Motor neuron (in vitro differentiated cells): ENCODE data around the gene DCAF4L1. TPM values are rescaled to one million over a fixed set of nuclear protein-coding genes. Genes with fewer than 3 reads are reported as not detected.
A peak's percentile ranks its signal among the peaks of the same experiment; 100 is the strongest.

Source experiments
- ATAC-seq, 8 experiments: fragments of 200-7000 bp; cut with Tn5 transposase; replicated peaks in 6 of 8; 2 replicates each; pipeline ENCODE4 v1.8.0; 2021; ENCODE audit warnings: mild to moderate bottlenecking in 8 of 8, moderate library complexity in 8 of 8
- H3K27ac ChIP-seq, 2 donors: fragments of 250-450 bp; sonication (Bioruptor Pico); 2 replicates each; pipeline ENCODE4 v1.9.0; 2021; ENCODE audit warnings: antibody characterized with exemption in 2 of 2, mild to moderate bottlenecking in 2 of 2, moderate library complexity in 1 of 2
- H3K4me1 ChIP-seq, 2 donors: fragments of 250-450 bp; sonication (Bioruptor Pico); replicated peaks in 1 of 2; 2 replicates each; pipeline ENCODE4 v1.6.1; 2021; ENCODE audit warnings: antibody characterized with exemption in 2 of 2, mild to moderate bottlenecking in 2 of 2, moderate library complexity in 1 of 2
- H3K4me3 ChIP-seq, 5 donors: fragments of 250-450 bp; sonication (Bioruptor Pico); 2 replicates each; pipeline ENCODE4 v1.9.0; 2021; ENCODE audit warnings: antibody characterized with exemption in 5 of 5, mild to moderate bottlenecking in 5 of 5, moderate library complexity in 4 of 5
- WGBS, 10 experiments: fragments of 450-650 bp; shearing (Covaris generic); methylation state at CpG; one replicate each; pipeline ENCODE4 v1.0.0; 2022; 5-methylcytosine and 5-hydroxymethylcytosine counted together
- in situ Hi-C, 9 experiments: fragments of 400-800 bp; cut with MboI; loops; one replicate each; pipeline ENCODE4 v1.15.0; 2021; ENCODE audit warnings: low sequenced_read_pairs in 9 of 9, low pct_unique_long_range_greater_than_20kb in 2 of 9; ENCODE audit not compliant: unreplicated experiment in 9 of 9
- total RNA-seq, 8 experiments: library from RNA; unstranded; fragments of 300-600 nt; gene quantifications; 2 replicates each; pipeline versions ENCODE4 v1.2.3 to v1.2.4, GENCODE V29; 2022

Gene DCAF4L1
- total RNA-seq, 8 experiments from 2014 or later, result 0.25 to 0.95 (median 0.48) TPM

- no peak for ATAC-seq
- Histone ChIP-seq H3K4me3 (no peak overlapping the region), H3K27ac (no peak overlapping the region), H3K4me1 (peaks cover 0 to 14% of the 10 kb centered on the region in 2 donors)
- in situ Hi-C loops, result no loop called here
- WGBS, 10 experiments, result 78 to 100% (median 100%) methylated on average over 1 of the region's 1 CpG
Observed at GRCh38 chr4:41964401-41964800, 17.2 kb upstream of the DCAF4L1 start.

GRCh38 chr4:41967392-41967791, 14.2 kb upstream of the DCAF4L1 start:
- H3K4me3 ChIP-seq, result no peak overlapping the region
- no peak for ATAC-seq
- no peaks in the 10 kb centered on the region for H3K4me1 ChIP-seq
- no peak overlapping the region for H3K27ac ChIP-seq
- in situ Hi-C loops, result no loop called here
- WGBS, 10 experiments, result 90 to 100% (median 95%) methylated on average over 1 to 2 of the region's 2 CpGs; no CpG with 5 or more reads in 3 of the 10 experiments

GRCh38 chr4:41969671-41970070, 11.9 kb upstream of the DCAF4L1 start:
- no peak for ATAC-seq
- in situ Hi-C loops, result no loop called here
- Histone ChIP-seq H3K27ac (no peak overlapping the region), H3K4me3 (no peak overlapping the region), H3K4me1 (no peaks in the 10 kb centered on the region)

- in situ Hi-C loops, result no loop called here
- no peak for ATAC-seq
- H3K4me3 ChIP-seq, result no peak overlapping the region
- no peaks in the 10 kb centered on the region for H3K4me1 ChIP-seq
- 0 to 100% (median 76%) methylated on average over 1 of the region's 1 CpG; no CpG with 5 or more reads in 4 of the 10 experiments for WGBS, 10 experiments
- H3K27ac ChIP-seq, result no peak overlapping the region
Observed at GRCh38 chr4:41975341-41975740, 6.2 kb upstream of the DCAF4L1 start.

GRCh38 chr4:41976775-41977516, 4.6 kb upstream of the DCAF4L1 start:
- H3K4me3 ChIP-seq, result no peak overlapping the region
- ATAC-seq, result no peak
- no peak overlapping the region for H3K27ac ChIP-seq
- no peaks in the 10 kb centered on the region for H3K4me1 ChIP-seq
- 45 to 91% (median 73%) methylated on average over 1 of the region's 1 CpG for WGBS, 10 experiments
- in situ Hi-C loops, result no loop called here

GRCh38 chr4:41977709-41978108, 3.8 kb upstream of the DCAF4L1 start:
- no peak for ATAC-seq
- Histone ChIP-seq H3K4me1 (no peaks in the 10 kb centered on the region), H3K4me3 (no peak overlapping the region), H3K27ac (no peak overlapping the region)
- in situ Hi-C loops, result no loop called here
- WGBS, 10 experiments, result 27 to 100% (median 50%) methylated on average over 1 to 3 of the region's 3 CpGs; no CpG with 5 or more reads in 1 of the 10 experiments

GRCh38 chr4:41982716-41983115, 1.2 kb downstream of the DCAF4L1 start:
- WGBS, 10 experiments, result 61 to 94% (median 90%) methylated on average over 2 to 11 of the region's 22 CpGs; no CpG with 5 or more reads in 2 of the 10 experiments
- no peak for ATAC-seq
- Histone ChIP-seq H3K27ac (no peak overlapping the region), H3K4me3 (no peak overlapping the region), H3K4me1 (no peaks in the 10 kb centered on the region)
- in situ Hi-C loops, result no loop called here

- in situ Hi-C loops, result no loop called here
- WGBS, 10 experiments, result 0 to 33% (median 0%) methylated on average over 1 of the region's 1 CpG; no CpG with 5 or more reads in 2 of the 10 experiments
- Histone ChIP-seq H3K4me3 (no peak overlapping the region), H3K27ac (no peak overlapping the region), H3K4me1 (peaks cover 5 to 10% of the 10 kb centered on the region in 2 donors)
- no peak for ATAC-seq
Observed at GRCh38 chr4:41985151-41985550, 3.6 kb downstream of the DCAF4L1 start.

- Histone ChIP-seq H3K4me1 (peaks cover 13 to 25% of the 10 kb centered on the region in 2 donors), H3K27ac (peak overlapping the region; percentile 86 to 97), H3K4me3 (peak overlapping the region; percentile 66 to 98 (median 81))
- ATAC-seq, result peak; percentile 12 to 46 (median 30)
- in situ Hi-C loops, result no loop called here
- 0 to 4% (median 0%) methylated on average over 3 to 9 of the region's 12 CpGs; no CpG with 5 or more reads in 2 of the 10 experiments for WGBS, 10 experiments
Observed at GRCh38 chr4:41989994-41990364, 8.4 kb downstream of the DCAF4L1 start.

GRCh38 chr4:41990365-41991111, 9.0 kb downstream of the DCAF4L1 start, which contains the start of gene SLC30A9:
Gene SLC30A9 (plus strand): TSS chr4:41990530. CDS start chr4:41990652, 122 bp downstream.
- WGBS, 10 experiments, result 0 to 1% (median 0%) methylated on average over 1 to 28 of the region's 64 CpGs; no CpG with 5 or more reads in 1 of the 10 experiments
- Histone ChIP-seq H3K4me3 (peak within 1 kb of the TSS; percentile 66 to 98 (median 81)), H3K4me1 (peaks cover 13 to 25% of the 10 kb centered on the region in 2 donors), H3K27ac (peak within 1 kb of the TSS; percentile 86 to 97)
- in situ Hi-C loops, result no loop called here
- peak; percentile 96 to 99 (median 98) for ATAC-seq

- Histone ChIP-seq H3K4me1 (peaks cover 13 to 25% of the 10 kb centered on the region in 2 donors), H3K4me3 (peak overlapping the region in 3 of 5 donors; percentile 69 to 89 (median 81)), H3K27ac (no peak overlapping the region)
- no peak for ATAC-seq
- 40 to 96% (median 78%) methylated on average over 1 to 9 of the region's 10 CpGs for WGBS, 10 experiments
- in situ Hi-C loops, result no loop called here
Observed at GRCh38 chr4:41991916-41992767, 10.6 kb downstream of the DCAF4L1 start.

GRCh38 chr4:41992967-41993857, 11.7 kb downstream of the DCAF4L1 start:
- Histone ChIP-seq H3K4me1 (peaks cover 13 to 25% of the 10 kb centered on the region in 2 donors), H3K4me3 (no peak overlapping the region), H3K27ac (no peak overlapping the region)
- 50 to 100% (median 84%) methylated on average over 2 to 4 of the region's 4 CpGs for WGBS, 10 experiments
- ATAC-seq, result no peak
- in situ Hi-C loops, result no loop called here
